ENCODE data around the gene CEPT1. TPM values are rescaled to one million over a fixed set of nuclear protein-coding genes. Genes with fewer than 3 reads are reported as not detected.

Gene CEPT1
- total and polyA plus RNA-seq, 2 donors (not counting 3 experiments of a cell fraction or from before 2014, with no cell fraction given), result 13.6 to 29.1 TPM

GRCh38 chr1:111126354-111126753 is 13.7 kb upstream of the CEPT1 start:
- TF ChIP-seq CTCF (IDR thresholded peaks at IDR 0.05; ENCODE audit: extremely low read depth in 1 of 2, insufficient read depth in 1 of 2, low read depth in 1 of 2, low read length in 2 of 2) (no peak), FOS (IDR thresholded peaks at IDR 0.05; ENCODE audit: borderline replicate concordance, insufficient read depth, low read length) (no peak), MYC (IDR thresholded peaks at IDR 0.05; ENCODE audit: low read depth, low read length) (no peak), JUN (IDR thresholded peaks at IDR 0.05; ENCODE audit: borderline replicate concordance, insufficient read depth, insufficient read length, low read depth) (no peak), POLR2A (IDR thresholded peaks at IDR 0.05; ENCODE audit: low read depth, low read length) (no peak), MAX (IDR thresholded peaks at IDR 0.05; ENCODE audit: insufficient read depth, insufficient read length) (no peak), POLR2AphosphoS5 (IDR thresholded peaks at IDR 0.05; ENCODE audit: insufficient read depth, low read depth, low read length) (no peak), GATA2 (IDR thresholded peaks at IDR 0.05; ENCODE audit: insufficient read depth, insufficient read length, low read depth, low read length) (no peak), EZH2 (IDR thresholded peaks at IDR 0.05; ENCODE audit: borderline replicate concordance, low read depth, low read length, severe bottlenecking) (no peak)
- Histone ChIP-seq H3K27ac (ENCODE audit: insufficient read depth, low read depth, low read length) (no peak overlapping the region), H3K79me2 (ENCODE audit: control insufficient read depth, insufficient read depth, low read length) (no peaks in the 10 kb centered on the region), H3K27me3 (ENCODE audit: control insufficient read depth in 2 of 2, insufficient read depth in 2 of 2, low read length in 2 of 2) (no peaks in the 10 kb centered on the region), H3K4me3 (replicated peaks in 1 of 3; ENCODE audit: insufficient read depth in 1 of 3, low read depth in 1 of 3, low read length in 3 of 3) (no peak overlapping the region), H3K4me2 (ENCODE audit: insufficient read depth, low read length) (no peak overlapping the region), H3K9me3 (replicated peaks; ENCODE audit: control insufficient read depth, insufficient read depth, low read length) (no peaks in the 10 kb centered on the region), H3K9me1 (replicated peaks; ENCODE audit: control insufficient read depth, extremely low read depth, insufficient read depth, low read length) (peaks cover 3% of the 10 kb centered on the region), H3K36me3 (ENCODE audit: control insufficient read depth in 2 of 2, extremely low read depth in 1 of 2, insufficient read depth in 2 of 2, low read length in 2 of 2) (peaks cover 2 to 4% of the 10 kb centered on the region in 2 experiments), H2AFZ (ENCODE audit: low read depth, low read length) (no peak overlapping the region), H4K20me1 (replicated peaks; ENCODE audit: control insufficient read depth, extremely low read depth, insufficient read depth, low read length) (no peaks in the 10 kb centered on the region), H3K9ac (replicated peaks; ENCODE audit: extremely low read depth, insufficient read depth, low read length) (no peak overlapping the region), H3K4me1 (ENCODE audit: control insufficient read depth, extremely low read depth, insufficient read depth, low read length) (no peaks in the 10 kb centered on the region)
- BruUV-seq (replicated peaks), result no TSS peak
- ChIA-PET CTCF (interaction anchor here (1.3 kb wide), 1 partner anchor 13 kb away, joined by 3 read pairs; no protein-coding TSS in a partner anchor), POLR2A (no interaction called here)
- intact Hi-C loops (cut with micrococcal nuclease) (no loop called here), dilution Hi-C loops (cut with MboI; ENCODE audit: extremely low pct_ligation_motif_present, low sequenced_read_pairs) (no loop called here)
- no peak for DNase-seq (ENCODE audit: low read depth, low spot score)
- FAIRE-seq, result no peak

Measured in endothelial cell of umbilical vein (primary cell).